Fibroblast of lung (primary cell): ENCODE measurements around the gene STK10.

Experiments
- EZH2 ChIP-seq: IDR thresholded peaks from 2 replicates; pipeline ENCODE4 v1.5.1; 2012; ENCODE audit warnings: low read length, control low read depth, mild to moderate bottlenecking; ENCODE audit errors: missing control alignments
- TF ChIP-seq, protein P1 (sequence below), 2 donors: IDR thresholded peaks in 1 of 2; conservative IDR thresholded peaks in 1 of 2; 1 replicate in 1 of 2; 2 replicates in 1 of 2; pipeline ENCODE4 v1.5.1; 2011 to 2012; ENCODE audit warnings: low read length in 2 of 2, control low read depth in 1 of 2, inconsistent platforms in 1 of 2, low read depth in 1 of 2, mild to moderate bottlenecking in 1 of 2

DNA sequence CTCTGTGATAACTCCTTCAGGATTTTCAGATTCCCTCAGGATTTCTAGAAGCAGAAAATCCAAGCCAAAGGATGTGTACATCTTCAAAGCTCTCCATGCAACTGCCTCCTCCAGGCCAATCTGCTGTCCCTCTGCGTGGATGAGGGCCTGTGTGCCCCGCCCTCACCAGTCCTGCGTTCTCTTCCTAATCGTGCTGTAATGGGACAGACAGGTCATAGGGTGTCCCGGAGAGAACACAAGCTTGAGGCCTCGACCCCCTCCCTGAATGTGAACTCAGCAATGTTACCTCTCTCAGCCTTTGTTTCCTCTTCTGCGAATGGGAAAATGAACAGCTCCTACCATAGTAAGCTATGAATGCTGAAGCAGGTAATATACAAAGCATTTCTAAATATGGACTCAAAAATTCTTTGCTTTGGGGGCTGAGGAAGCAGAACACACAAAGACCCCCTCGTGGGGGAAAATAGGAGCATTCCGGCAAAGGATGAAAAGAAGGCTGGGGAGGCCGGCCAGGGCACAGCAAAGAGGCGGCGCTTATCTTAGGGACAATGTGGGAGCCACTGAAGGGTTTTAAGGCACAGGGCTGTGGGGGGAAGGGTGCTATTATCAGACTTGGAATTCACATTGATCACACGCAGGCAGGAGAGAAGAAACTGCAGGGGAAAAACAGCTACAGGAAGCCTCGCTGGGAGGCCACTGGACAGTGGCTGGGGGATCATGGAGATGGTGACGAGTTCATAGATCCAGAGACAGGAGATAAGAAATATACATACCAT is 124.4 kb downstream of the STK10 start:
- TF ChIP-seq, protein P1, sequence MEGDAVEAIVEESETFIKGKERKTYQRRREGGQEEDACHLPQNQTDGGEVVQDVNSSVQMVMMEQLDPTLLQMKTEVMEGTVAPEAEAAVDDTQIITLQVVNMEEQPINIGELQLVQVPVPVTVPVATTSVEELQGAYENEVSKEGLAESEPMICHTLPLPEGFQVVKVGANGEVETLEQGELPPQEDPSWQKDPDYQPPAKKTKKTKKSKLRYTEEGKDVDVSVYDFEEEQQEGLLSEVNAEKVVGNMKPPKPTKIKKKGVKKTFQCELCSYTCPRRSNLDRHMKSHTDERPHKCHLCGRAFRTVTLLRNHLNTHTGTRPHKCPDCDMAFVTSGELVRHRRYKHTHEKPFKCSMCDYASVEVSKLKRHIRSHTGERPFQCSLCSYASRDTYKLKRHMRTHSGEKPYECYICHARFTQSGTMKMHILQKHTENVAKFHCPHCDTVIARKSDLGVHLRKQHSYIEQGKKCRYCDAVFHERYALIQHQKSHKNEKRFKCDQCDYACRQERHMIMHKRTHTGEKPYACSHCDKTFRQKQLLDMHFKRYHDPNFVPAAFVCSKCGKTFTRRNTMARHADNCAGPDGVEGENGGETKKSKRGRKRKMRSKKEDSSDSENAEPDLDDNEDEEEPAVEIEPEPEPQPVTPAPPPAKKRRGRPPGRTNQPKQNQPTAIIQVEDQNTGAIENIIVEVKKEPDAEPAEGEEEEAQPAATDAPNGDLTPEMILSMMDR (conservative IDR thresholded peaks at IDR 0.05 in 1 of 2, IDR thresholded peaks at IDR 0.05 in 1 of 2; ENCODE audit: low read depth in 1 of 2, low read length in 2 of 2), result no peak
- no peak for TF ChIP-seq EZH2
